GM18861 (cell line): ENCODE results near the gene UBXN7.
"Not testable (repeated sequence)": the region's sequence is repeated elsewhere in the genome, so short reads cannot be mapped to it uniquely, and the experiment has no call there.

ENCODE experiments used
- ATAC-seq: cut with Tn5 transposase; IDR thresholded peaks from one replicate; pipeline ENCODE4 v1.9.1; 2021; ENCODE audit not compliant: unreplicated experiment

UBXN7 gene

DNA sequence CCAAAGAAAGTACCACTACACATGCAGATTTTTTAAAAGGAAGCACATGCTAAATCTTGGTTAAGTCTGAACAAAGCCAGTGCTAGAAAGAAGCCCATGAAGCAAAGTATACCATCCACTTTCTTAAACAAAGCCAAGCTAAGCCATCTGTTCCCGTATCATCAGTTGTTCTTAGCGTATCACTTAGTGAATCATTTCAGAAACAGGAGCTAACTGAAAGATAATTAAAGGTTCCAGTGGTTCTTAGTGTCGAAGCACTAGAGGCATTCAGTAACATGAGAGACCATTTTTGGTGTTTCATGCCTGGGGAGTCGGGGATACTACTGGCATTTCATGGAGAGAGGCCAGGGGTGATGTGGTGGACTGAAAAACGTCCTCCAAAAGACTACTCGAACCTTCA lies 12.8 kb downstream of the UBXN7 start:
- no peak for ATAC-seq

DNA sequence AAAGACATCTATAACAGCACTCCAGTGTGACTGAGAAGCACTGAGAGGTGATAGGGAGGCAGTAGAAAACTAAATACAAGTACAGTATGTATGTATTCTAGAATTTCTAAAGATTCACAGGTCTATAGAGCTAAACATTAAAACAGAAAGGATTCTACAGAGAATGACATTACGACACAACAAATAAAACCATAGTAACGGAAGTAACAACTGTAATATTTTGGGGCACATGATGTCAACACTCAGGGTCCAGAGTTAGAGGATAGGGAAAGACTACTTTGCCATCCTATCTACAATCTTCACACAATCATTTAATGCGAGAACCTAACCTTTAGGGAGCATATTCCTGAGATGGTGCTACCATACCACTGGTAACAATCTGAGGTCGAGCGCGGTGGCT lies 13.6 kb downstream of the UBXN7 start:
- ATAC-seq: no peak

DNA sequence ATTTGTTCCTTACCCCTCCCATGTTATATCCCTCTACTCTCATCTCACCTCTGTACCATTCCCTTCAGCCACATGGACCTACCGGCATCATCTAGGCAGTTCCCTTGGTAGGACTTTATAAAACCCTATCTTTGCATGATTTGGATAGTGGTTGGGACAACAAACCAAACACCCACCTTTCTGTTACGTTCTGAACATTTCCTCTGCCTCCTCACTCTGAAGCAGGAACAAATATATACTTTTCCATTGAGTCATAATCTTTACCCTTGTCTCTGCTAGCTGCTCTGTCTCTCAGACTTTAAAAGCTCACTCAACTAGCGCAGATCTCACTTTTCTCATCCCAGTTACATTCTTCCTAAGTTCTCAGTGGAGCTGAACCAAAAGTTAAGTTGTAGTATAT lies 17.8 kb downstream of the UBXN7 start:
- no peak for ATAC-seq

- peak; percentile 84 for ATAC-seq
Measured at GRCh38 chr3:196412704-196413103, 19.5 kb downstream of the UBXN7 start.

GRCh38 chr3:196409409-196409808 lies 22.8 kb downstream of the UBXN7 start:
- ATAC-seq: no peak

- ATAC-seq: no peak
Measured at GRCh38 chr3:196408565-196409300, 23.5 kb downstream of the UBXN7 start.

- no peak for ATAC-seq
Measured at GRCh38 chr3:196406811-196407470, 25.3 kb downstream of the UBXN7 start.

- no peak for ATAC-seq
Measured at GRCh38 chr3:196400331-196400730, 31.9 kb downstream of the UBXN7 start.

DNA sequence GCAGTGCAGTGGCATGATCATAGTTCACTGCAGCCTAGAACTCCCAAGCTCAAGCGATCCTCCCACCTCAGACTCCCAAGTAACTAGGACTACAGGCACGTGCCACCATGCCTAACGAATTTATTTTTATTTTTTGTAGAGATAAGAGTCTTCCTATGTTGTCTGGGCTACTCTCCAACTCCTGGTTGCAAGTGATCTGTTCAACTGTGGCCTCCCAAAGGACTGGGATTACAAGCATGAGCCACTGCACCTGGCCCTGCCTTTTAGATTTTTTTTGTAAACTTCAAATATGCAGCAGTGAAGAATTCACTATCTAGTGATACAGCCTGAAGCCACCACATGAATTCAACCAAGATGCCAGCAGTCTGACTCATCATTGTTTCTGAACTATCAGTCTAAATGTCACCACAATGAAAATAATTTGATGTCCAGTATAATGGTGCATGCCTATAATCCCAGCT lies 32.7 kb downstream of the UBXN7 start:
- ATAC-seq: no peak

GRCh38 chr3:196398782-196399181 lies 33.4 kb downstream of the UBXN7 start:
- ATAC-seq: no peak

DNA sequence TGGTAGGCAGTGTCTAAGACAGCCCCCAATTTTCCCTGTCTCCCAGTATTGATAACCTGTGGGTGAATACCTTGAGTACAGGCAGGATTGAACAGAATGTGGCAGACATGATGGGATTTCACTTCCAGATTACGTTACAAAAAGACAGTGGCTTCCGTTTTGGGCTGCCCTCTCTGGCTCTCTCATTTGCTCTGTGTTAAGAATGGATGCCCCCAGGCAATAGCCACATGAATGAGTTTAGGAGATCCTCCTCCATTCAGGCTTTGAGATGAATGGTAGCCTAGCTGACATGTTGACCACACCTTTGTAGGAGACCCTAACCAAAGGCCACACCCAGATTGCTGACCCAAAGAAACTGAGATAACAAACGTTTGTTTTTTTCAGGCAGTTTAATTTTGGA lies 34.3 kb downstream of the UBXN7 start:
- ATAC-seq: no peak

- ATAC-seq: no peak
Measured at GRCh38 chr3:196390116-196390515, 42.1 kb downstream of the UBXN7 start.

GRCh38 chr3:196388956-196389355 lies 43.3 kb downstream of the UBXN7 start:
- ATAC-seq: no peak

GRCh38 chr3:196387941-196388340 lies 44.3 kb downstream of the UBXN7 start:
- ATAC-seq: not testable (repeated sequence)

DNA sequence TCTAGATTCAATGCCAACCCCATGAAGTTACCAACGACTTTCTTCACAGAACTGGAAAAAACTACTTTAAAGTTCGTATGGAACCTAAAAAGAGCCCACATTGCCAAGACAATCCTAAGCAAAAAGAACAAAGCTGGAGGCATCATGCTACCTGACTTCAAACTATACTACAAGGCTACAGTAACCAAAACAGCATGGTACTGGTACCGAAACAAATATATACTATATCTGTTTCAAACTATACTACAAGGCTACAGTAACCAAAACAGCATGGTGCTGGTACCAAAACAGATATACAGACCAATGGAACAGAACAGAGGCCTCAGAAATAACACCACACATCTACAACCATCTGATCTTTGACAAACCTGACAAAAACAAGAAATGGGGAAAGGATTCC lies 45.4 kb downstream of the UBXN7 start:
- not testable (repeated sequence) for ATAC-seq

- ATAC-seq: not testable (repeated sequence)
Measured at GRCh38 chr3:196386034-196386433, 46.2 kb downstream of the UBXN7 start.

- not testable (repeated sequence) for ATAC-seq
Measured at GRCh38 chr3:196385446-196385845, 46.8 kb downstream of the UBXN7 start.

DNA sequence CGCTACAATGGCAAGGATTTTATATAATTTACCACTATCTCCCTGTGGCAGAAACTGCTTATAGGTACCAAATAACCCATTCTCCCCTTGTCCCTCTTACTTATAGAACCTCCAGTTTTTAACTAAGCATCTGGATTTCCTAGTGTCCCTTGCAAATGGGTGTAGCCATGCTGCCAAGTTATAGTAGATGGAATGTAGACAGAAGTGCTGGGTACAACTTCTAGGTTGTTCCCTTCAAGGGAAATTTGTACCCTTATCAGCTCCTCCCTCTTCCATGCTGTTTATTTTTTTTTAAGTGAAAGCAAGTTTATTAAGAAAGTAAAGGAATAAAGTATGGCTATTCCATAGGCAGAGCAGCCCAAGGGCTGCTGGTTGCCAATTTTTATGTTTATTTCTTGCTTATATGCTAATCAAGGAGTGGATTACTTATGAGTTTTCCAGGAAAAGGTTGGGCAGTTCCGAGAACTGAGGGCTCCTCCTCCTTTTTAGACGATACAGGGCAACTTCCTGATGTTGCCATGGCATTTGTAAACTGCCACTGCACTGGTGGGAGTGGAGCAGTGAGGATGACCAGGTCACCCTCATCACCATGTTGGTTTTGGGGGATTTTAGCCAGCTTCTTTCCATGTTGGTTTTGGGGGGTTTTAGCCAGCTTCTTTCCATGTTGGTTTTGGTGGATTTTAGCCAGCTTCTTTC lies 53.9 kb downstream of the UBXN7 start:
- ATAC-seq: no peak

DNA sequence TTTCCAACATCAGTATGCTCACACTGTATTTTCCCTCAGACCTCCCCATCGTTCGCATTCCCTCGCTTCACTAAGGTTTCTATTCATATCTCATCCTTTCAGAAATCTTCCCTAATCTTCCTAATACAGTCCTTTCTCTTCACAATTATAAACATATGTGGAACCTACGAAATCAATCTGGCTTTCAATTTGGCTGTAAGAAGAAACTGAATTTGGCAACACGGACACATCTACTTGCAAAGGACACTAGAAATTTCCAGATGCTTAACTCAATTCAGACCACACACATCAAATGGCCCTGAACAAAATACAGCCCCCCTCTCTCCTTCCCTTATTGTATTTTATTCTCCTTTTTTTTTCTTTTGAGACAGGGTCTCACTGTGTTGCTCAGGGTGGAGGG lies 54.9 kb downstream of the UBXN7 start:
- no peak for ATAC-seq

GRCh38 chr3:196365736-196366135 lies 66.5 kb downstream of the UBXN7 start:
- ATAC-seq: no peak

GRCh38 chr3:196360586-196360985 lies 71.6 kb downstream of the UBXN7 start:
- no peak for ATAC-seq

DNA sequence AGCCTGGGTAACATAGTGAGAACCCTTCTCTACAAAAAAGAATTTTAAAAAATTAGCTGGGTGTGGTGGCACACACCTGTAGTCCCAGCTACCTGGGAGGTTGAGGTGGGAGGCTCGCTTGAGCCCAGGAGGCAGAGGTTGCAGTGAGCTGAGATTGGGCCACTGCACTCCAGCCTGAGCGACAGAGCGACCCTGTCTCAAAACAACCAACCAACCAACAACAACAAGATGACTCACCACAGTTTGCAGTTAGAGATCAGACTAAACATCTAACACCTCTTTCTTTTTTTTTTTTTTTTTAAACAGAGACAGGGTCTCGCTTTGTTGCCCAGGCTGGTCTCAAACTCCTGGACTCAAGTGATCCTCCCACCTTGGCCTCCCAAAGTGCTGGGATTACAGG lies 73.7 kb downstream of the UBXN7 start:
- ATAC-seq: not testable (repeated sequence)
